GM21786 (cell line): ENCODE results near the gene PACSIN2.
"Not testable (repeated sequence)": the region's sequence is repeated elsewhere in the genome, so short reads cannot be mapped to it uniquely, and the experiment has no call there.

ENCODE experiments used
- ATAC-seq: cut with Tn5 transposase; IDR thresholded peaks from one replicate; pipeline ENCODE4 v1.9.1; 2021; ENCODE audit not compliant: unreplicated experiment

Gene PACSIN2

DNA sequence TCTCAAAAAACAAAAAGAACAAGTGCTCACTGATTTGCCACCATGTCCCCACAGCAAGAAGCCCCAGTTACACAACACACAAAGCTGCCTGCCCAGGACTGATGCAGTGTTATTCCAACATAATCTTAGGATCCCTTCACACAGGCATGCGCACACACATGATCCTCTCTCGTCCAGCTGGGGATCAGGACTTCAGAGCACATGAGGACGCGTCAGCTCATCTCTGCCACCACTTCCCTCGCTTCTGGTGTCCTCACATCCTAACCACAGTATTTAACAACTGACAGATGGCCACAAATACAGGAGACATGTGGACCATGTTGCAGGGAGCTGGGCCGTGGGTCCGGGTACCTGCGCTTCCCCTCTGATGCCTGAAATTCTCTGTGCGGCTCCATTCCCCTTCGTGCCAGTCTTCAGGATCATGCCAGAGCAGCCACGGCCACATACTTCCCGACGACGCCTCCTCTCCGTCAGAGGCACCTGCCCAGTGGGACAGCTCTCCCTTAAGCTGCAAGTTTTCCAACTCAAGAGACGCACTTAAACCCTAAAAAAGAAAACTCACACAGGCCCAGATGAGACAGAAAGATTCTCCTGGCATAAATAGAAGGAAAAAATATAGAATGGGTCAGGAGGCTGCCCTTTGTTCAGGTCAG, 68.3 kb downstream of the PACSIN2 start:
- ATAC-seq = no peak

DNA sequence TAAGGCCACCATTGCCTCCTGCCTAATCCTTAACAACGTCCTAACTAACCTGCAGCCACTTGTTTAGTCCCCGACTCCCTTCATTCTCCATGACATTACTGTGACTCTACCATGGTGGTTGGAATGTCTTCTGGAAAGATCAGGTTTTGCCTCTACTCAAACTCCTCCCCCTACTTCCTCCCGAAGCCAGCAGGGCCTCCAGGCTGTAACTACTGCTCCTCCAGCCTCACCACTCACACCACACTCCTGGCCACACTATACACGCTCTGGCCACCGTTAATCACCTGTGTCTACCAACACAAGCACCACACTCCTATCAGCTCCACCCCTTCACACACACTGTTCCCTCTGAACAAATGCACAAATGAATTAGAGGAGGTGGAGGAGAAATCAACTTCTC, 69.2 kb downstream of the PACSIN2 start:
- ATAC-seq = no peak

DNA sequence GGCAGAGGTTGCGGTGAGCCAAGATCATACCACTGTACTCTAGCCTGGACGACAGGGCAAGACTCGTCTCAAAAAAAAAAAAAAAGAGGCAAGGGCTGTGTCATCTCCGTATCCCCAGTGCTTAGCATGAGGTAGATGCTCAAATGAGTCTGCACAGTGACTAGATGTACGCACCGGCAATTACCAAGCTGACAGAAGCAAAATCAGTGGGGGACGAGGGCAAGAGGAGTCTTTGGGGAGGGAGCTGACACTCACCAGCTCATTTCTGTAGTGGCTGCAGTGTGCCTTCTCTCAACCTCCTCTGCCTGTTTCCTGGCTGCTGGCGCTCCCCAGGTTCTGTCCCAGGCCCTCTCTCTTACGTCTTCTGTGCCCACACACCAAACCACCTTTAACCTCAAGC, 69.9 kb downstream of the PACSIN2 start:
- ATAC-seq = no peak

DNA sequence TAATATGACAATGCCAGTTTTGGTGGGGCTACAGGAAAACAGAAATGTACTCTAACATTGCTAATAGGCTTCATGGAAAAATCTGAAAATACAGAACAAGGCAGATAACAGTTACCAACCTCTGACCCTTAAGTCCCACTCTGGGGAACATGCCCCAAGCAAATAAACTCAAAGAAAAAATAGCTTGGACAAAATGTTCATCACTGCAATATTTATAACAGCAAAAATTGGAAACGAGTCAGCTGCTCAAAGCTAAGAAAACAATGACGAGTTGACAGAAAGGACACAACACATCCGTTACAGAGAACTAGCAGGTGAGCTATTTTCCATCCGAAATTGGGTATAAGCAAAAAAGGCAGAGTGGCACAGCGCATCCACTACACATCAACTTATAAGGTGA, 70.5 kb downstream of the PACSIN2 start:
- no peak for ATAC-seq

DNA sequence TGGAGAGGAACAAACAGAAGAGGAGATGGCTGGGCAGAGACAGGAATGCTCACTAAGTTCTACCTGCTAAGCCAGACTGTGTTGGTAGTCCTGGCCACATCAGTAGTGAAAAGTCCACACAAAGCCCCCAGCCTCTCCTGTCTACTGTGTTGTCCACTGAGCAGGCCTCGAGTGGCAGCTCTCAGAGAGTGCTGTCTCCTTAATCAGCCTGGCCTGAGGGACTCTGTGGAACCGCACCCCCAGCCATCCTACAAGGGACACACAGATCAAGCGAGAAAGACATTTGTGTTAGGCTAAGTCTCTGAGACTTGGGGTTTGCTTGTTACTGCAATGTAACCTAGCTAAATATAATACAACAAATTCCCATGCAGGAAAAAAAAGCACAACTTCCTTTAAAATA, 71.0 kb downstream of the PACSIN2 start:
- no peak for ATAC-seq

DNA sequence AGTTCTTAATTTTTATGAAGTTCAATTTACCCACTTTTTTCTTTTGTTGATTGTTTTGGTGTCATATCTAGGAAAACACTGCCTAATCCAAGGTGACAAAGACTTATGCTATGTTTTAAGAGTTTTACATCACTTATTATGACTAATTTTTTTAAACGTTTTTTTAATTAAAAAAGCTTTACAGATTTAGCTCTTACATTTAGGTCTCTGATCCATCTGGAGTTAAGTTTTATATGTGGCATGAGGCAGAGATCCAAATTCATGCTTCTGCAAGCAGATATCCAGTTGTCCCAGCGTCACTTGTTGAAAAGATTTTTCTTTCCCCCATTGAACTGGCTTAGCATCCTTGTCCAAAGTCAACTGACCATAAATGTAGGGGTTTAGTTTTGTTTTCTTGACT, 72.6 kb downstream of the PACSIN2 start:
- no peak for ATAC-seq

DNA sequence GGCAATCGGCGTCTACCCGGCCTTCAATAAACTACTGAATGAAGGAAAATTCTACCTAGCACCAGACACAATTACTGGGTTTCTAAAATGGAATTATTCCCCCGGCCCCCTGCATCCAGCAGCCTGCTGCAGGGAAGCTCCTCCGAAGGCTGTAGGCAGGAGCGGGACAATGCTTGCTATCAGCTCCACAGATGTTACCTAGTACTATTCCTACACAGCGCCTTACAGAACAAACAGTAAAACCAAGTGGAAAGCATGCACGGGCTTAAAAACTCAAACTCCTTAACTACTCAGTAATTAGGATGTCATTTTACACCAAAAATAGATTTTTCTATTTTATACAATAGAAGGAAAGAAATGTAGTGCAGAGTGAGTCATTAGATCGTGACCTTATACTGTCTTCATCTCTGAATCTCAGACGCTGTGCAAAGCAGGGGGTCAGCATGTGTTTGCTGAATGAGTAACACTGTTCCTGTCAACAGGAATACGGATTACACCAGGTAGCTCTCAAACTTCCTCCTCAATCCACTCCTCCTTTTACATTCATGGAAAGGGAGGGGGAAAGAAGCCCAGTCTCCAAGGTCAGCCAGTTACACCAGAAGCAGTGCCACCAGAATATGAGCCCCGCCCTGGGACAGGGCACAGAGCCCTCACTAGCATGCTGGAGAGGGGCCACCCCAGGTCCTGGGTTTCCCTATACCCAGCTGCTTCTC, 74.9 kb downstream of the PACSIN2 start:
- no peak for ATAC-seq

DNA sequence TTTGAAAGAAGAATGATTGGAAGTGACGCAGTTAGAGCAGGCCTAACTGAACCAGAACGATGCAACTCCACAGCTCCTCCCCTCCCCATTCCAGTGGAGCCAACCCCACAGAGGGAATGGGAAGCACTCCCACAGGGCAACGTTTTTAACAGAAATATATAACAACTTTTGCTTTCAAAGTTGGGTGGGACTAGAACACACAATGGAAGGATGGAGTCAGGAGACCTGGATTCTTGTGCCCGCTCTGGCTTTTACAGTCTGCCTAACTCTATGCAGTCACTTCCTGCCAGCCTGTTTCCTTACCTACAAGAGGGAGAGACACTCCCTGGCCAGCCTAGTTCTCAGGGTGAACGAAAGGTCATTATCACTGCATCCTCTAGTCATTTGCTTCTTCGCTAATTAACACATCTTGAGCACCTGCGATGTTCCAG, 75.5 kb downstream of the PACSIN2 start:
- ATAC-seq = no peak

DNA sequence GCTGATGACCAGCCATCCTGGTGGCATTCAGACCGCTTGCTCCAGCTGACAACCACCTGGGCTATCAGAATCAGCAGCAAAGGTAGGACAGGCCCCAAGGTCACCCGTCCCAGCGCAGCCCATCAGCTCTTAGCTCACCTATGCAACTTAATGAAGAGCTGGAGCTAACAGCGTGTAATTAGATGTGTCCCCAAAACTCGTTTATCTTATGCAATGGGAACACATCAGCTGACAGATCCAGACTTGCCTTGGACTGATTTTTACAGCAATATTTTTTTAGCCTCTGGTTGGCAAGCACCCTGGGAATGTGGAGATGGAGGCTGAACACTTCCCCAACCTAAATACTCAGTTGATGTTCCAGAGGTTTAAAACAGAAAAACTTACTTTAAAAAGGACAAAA, 76.0 kb downstream of the PACSIN2 start:
- no peak for ATAC-seq

DNA sequence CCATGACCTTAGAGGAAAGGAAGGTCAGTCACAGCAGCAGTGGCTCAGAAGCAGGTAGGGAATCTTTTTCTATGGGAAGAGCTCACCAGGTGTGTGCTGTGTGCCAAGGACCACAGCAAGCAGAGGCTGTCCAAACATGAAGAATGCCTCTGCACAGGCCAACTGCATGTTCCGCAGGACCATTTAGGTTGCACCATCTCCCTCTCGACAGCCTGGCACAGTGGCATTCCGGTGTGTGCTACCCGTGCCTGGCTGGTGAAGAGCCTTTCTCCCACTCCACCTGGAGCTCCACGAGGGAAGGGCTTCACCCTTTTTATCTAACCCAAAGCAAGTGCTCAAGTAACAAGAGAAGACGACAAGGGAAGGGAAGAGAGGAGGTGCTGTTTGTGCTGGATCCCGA, 76.5 kb downstream of the PACSIN2 start:
- no peak for ATAC-seq

DNA sequence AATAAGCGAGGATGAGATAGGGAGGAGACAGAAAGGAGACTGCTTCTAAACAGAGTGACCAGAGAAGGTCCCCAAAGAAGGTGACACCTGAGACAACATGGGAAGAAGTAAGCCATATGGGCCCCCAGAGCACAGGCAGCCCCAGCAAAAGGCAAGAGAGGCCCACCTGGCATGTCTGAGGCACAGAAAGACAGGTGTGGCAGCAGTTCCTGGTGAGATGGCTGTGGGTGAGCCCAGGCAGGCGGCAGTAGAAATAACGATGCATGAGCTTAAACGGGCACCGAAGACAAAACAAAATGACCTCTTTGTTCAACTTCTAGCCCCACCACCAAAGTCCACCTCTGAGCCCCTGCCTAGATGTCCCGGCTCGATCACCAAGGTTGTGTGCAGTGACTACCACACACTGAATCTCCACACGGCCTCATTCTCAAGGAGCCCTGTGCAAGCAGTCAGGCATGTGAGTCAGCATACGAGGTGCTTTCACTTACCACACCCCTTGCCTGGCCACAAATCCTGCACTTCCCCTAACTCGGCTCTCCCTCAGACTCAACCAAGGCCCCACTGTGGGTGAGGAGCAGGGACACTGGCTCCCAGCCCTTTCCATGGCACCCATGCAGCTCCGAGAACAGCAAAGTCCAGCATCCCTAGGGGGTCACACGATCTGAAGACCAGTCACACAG, 77.6 kb downstream of the PACSIN2 start:
- no peak for ATAC-seq

DNA sequence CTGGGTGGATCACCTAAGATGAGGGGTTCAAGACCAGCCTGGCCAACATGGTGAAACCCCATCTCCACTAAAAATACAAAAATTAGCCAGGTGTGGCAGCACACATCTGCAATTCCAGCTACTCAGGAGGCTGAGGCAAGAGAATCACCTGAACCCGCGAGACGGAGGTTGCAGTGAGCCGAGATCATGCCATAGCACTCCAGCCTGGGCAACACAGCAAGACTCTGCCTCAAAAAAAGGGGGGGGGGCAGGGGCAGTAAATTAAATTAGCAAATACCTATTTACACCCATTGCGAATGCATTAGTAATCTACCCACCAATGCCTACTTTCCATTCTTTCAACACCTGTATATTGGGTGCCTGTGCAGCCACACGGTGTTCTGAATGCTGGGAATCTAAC, 78.3 kb downstream of the PACSIN2 start:
- not testable (repeated sequence) for ATAC-seq

DNA sequence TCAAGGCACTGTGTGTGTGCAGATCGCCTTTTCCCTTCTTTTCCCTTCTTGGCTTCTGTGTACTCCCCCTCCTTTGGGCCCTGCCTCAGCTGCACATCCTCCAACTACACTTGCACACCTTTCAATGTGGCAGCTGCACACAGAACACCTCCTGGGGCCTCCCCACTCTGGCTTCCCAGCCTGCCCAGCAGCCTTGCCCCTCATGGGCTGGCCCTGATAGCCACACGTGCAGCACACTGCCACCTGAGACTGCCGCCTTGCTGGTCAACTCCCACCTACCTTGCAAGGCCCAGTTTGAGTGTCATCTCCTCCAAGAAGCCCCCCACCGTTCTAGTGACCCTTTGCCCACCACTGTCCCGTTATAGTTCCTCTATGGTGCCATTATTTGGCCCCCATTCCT, 80.6 kb downstream of the PACSIN2 start:
- no peak for ATAC-seq

DNA sequence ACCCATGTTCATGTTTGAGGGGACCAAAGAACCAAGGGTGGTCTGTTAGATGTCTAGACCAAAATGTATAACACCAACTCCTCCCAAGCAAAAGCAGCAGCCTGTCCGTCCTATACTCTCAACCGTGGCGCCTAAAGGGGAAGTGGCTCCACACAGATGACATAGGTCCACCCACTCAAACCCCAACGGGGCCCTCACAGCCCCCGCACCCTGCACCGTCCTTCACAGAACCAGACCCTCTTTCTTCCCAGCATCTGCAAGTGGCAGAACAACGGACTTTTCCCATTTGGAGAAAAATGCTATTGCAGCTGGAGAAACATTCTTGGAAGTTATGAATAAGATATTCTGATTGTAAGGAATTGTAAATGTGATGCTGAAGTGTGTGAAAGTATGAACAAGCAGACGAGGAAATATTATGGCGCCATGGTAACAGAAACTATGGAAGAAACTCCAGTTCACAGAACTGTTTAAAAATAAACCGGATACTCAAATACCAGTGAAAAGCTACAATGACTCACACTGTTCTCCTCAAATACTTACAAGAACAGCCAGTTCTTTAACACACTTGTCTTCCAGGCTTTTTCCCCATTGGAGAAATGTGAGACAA, 81.4 kb downstream of the PACSIN2 start:
- ATAC-seq = peak; percentile 33

DNA sequence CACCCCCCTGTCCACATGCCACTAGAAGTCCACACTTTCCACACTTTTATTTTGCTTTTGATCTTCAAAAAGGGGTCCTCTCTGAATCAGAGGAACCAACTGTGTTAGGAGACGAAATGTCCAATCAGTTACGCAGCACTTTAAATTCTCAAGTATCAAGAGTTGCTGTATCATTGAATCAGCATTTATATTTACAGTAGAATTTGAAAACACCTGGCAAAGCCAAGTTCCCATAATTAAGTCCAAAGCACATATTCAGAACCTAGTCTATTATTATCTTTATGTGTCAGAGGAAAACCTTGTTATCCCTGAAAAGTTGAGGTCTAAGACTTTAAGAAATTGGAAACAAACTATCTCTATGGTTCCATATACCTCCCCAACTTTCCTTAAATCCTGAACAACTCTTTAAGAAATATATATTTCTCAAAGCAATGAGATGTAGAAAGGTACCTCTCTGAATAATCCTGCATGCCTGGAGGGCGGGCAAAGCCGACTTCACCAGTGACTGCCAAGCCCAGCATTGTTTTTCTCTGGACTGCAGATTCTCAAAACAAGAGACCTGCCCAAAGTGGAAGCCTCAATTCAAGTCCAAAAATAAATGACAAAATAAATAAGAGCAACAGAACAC, 82.0 kb downstream of the PACSIN2 start:
- no peak for ATAC-seq

DNA sequence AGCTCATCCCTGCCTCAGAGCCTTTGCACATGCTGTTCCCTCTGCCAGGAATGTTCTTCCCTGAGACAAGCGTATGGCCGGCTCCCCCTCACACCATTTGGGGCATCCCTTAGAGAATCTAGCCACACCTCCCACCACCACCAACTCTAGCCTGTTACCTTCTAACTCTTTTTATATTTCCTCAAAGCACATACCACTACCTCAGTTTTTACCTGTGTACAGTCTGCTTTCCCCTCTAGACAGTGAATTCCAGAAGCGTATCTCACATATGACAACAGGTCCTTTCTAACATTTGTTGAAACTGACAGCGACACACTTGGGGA, 82.8 kb downstream of the PACSIN2 start:
- ATAC-seq = no peak

DNA sequence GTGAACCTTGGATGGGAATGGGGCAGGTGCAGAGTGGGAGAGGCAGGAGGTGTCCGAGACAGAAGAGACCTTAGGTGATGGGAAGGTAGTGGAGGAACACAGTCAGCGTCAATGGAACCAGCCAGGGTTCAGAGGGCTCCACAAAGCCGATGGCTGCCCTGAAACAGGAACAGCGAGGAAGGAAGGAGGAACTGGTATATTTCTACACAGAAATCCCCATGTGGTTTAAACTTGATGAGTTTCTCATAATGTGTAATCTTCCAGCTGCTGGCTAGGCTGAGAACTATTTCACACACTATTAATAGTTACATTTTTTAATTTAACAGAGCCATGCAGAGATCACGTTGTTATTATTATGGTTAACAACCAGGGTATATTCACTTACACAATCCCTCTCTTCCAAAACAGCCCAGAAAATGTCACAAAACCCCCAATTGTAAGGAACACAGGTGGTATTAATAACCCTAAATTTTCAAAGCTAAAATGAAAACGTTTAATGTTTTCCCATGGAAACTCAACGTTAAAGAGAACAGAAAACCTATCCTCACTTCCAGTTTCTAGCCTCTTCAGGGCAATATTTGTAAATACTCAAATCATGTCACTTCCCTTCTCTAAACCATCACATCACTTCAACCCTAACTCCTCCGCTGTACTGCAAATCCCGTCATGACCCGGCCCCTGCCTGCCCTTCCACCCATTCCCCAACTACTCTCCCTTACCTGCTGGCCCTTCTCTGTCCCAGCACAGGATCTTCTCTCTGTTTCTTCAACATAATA, 83.3 kb downstream of the PACSIN2 start:
- ATAC-seq = no peak

DNA sequence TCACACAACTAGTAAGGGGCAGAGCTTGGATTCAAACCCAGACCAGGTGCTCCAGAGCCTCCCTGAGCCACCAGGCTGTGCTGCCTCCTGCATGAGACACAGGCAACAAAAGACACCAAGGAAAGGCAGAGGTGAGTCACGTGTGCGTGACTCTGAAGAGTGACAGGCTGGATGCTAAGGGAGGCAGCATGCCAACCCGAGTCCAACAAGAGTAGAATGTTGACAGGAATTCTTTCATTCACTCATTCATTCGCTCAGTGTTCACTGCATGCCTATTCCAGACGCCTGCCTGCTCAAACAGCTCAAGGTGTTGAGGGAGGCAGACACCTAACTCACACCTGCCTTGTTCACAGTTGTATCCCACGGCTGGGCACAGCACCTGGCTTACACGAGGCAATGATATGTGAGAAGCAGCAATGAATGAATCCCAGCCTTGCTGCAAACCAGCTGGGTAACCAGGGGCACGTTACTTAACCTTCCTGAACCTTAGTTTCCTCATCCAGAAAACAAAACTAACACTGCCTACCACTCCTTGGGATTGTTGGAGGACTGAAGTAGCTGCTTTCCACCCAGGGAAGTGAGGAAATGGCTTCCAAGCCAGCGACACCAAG, 84.0 kb downstream of the PACSIN2 start:
- ATAC-seq = no peak

DNA sequence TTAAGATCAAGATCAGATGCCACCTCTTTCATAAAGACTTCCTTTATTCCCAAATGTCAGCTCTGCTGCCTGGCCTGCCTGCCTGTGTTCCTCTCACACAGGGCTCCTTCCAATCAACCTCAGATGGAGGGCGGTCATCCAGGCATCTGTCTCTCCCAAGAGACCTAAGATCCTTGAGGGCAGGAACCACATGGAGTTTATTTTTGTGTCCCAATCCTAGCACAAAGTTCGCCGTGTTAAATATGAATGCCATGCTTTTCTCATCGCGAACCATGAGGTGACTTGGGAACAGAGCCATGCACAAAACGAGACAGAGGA, 85.2 kb downstream of the PACSIN2 start:
- no peak for ATAC-seq

DNA sequence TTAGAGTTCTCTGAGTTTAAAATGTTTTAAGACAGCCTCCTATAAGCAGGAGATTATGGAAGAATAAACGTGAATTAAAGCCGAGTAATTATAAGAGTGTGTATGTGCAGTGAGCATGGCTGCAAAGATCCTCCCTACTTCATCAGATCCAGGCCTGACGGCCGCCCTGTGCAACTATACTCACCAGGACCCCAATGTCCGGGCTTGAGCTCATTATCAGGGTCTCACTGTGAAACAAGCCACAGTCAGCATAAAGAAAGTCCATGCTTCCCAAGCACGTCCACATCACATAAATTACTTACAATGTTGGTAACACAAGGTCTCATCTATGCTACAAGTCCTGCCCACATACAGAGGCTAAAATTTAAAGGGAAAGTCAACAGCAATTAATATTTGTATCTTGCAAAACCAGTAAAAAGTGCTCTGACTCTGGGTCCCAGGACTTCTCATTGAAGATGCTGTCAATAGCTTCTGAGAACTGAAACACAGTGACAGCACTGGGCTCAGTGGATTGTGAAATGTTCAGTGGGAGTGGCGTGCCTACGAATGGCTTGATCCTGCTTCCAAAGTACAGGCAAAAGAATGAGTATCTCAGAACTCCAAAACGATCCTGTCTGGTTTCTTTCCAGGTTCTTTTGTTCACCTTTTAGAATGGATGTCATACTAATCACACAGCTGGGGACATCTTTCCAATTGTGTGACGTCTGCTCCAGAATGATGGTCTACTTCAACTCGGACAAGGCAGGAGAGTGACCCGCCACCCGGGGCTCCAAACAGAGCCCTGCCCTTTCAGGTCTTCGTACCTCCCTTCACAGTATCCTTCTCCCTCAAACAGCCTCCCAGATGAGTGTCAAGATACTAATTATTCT, 85.7 kb downstream of the PACSIN2 start:
- no peak for ATAC-seq
